KOPT-K1 (cell line): Measurements from ENCODE around the gene STAT4.
A peak's percentile ranks its signal among the peaks of the same experiment; 100 is the strongest.

Experiments used
- H3K27ac ChIP-seq: fragments of 200-600 bp; sonication (generic); 2 replicates; pipeline ENCODE4 v1.5.1; 2016; ENCODE audit warnings: antibody characterized with exemption, mild to moderate bottlenecking, low read depth, low read length; ENCODE audit not compliant: poor library complexity, severe bottlenecking
- H3K36me3 ChIP-seq: fragments of 200-600 bp; sonication (generic); 2 replicates; pipeline ENCODE4 v1.5.1; 2017; ENCODE audit warnings: antibody characterized with exemption, mild to moderate bottlenecking, low read length, moderate library complexity; ENCODE audit not compliant: insufficient read depth
- H3K9me3 ChIP-seq: fragments of 200-600 bp; sonication (generic); 2 replicates; pipeline ENCODE4 v1.5.1; 2017; ENCODE audit warnings: antibody characterized with exemption, low read length, mild to moderate bottlenecking; ENCODE audit not compliant: insufficient read depth, poor library complexity, severe bottlenecking

STAT4 gene

DNA sequence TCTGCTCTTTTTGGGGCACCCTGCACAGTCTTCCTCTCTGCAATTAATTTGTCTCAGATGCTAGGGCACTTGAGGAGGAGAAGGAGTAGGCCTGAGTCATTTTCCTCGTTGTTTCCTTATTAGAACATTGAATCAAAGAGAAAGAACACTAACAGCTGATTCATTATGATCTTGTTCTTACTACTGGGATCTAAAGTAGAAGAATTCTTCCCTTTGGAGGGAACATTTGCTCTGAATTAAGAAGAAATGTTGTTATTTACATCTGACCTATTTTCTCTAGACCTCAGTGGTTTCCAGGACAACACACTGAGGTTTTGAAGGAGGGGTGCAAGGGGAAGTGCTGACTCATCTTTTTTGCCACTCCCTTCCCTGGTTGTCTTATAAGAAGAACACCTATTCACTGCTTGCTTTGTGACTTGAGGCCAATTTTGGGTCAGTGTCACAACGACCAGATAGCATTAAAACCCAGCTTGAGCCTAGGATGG, 112.5 kb downstream of the STAT4 start:
- H3K36me3 ChIP-seq: no peaks in the 10 kb centered on the region
- H3K27ac ChIP-seq: no peak overlapping the region

DNA sequence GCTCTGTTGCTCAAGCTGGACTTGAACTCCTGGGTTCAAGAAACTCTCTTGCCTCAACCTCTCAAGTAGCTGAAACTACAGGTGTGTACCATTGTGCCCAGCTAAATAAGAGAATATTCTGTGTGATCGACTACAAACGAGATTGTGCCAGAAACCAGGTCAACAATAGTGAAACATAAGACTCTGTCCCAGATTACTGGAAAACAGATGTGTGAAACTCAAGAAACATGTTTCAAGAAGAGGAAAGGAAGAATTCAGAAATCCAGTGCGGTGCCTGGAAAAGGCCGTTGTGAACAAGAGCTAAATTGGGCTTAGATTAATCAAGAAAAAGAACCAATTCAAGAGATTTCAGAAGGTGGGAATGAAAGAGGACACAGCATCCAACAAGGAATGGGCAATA, 113.4 kb downstream of the STAT4 start:
- Histone ChIP-seq H3K9me3 (no peaks in the 10 kb centered on the region), H3K36me3 (no peaks in the 10 kb centered on the region), H3K27ac (no peak overlapping the region)

More for the DNA sequence above, 112.5 kb downstream of the STAT4 start:
- no peaks in the 10 kb centered on the region for H3K9me3 ChIP-seq

DNA sequence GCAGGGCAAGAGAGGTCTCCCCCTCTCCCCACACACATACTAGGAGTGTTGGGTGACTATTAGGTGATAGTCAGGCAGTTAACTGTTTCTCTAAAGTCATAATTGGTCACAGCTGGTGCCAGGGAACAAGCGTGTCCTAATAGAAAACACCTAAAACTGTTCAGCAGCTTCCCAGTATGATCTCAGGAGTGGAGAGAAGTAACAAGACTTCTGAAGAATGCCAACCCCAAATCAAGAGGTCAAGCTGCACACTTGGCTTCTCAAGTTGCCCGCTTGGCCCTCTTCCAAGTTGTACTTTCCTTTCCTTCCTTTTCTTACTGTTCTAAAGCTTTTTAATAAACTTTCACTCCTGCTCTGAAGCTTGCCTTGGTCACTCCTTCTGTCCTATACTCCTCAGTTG, 114.4 kb downstream of the STAT4 start:
- no peak overlapping the region for H3K27ac ChIP-seq
- no peaks in the 10 kb centered on the region for H3K9me3 ChIP-seq
- no peaks in the 10 kb centered on the region for H3K36me3 ChIP-seq

DNA sequence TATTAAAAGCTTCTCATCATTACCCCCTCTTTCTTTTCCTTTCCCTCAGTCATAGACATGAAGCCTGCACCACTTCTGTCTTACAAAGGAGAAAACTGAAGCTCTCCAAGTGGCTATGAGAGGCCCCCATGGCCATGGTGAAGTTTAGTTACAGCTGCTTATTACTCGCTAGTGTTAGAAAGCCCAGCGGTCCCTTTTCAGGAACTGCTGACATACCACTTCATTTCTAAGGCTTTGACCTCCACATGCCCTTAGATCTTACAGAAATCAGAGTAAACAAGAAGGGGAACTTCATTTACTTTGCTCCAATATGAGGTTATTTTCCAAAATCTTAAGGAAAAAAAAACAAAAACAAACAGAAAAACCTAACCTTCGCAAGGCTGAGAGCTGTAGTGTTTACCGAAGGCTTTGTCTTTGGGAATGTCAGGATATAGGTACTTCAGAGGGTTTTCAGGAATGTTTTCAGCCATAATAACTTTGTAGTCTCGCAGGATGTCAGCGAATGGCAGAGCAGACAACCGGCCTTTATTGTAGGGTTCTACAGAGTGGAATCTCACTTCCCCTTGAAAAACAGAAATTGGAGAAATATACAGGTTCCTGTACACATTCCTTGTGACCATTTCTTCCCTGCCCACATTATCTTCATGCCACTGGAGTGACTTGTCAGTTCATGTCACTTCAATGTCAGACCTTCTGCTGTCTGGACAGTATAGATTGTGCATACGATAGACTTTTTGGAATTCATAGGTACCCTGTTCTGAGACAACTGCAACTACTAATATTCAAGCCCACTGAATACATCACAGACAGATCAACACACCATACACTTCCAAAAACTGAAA, 118.0 kb downstream of the STAT4 start:
- H3K27ac ChIP-seq: no peak overlapping the region
- no peaks in the 10 kb centered on the region for H3K36me3 ChIP-seq
- H3K9me3 ChIP-seq: no peaks in the 10 kb centered on the region

DNA sequence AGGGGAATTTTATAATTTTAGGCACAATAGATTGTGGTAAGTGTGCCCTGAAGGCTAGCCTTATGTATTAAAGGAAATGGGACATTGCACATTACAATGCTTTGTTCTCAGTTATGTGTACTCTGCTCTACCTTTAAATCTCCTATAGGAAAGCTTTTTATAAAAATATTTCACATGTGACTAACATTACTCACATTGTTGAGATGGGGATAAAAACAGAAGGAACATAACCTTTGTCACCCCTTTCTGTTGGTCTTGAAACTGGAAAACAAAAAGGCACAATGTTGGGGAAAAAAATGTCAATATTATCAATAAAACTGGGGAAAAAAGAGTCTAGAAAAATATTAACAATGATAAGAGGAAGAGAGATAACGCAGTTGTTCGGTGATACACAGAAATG, 119.5 kb downstream of the STAT4 start:
- H3K9me3 ChIP-seq: no peaks in the 10 kb centered on the region
- no peak overlapping the region for H3K27ac ChIP-seq
- no peaks in the 10 kb centered on the region for H3K36me3 ChIP-seq

DNA sequence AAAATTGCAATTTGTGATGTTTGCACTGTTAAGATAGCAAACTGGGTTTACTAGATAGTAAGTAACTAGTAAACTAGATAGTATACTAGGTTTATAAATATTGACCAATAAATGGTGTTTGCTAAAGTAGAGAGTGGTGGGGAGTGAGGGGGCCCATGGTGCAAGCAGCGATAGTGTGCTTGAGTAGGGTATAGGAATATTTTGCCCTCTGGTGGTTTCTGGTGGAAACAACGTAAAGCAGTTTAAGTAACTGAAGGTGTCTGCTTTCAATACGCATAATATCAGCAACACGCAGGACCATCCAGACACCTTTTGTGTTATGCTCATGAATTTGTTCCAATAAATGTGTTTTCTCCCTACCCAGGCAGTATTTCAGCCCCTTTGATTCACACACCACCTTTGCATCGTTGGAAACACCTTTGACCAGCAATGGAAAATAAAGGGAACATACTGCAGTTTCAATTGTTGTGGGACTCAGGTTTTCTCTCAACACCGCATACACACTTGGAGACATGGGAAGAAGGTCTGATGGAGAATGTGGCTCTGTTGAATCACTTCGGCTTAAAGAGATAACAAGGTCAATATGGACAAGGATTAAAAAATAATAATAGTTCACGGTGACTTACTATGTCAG, 120.2 kb downstream of the STAT4 start:
- H3K9me3 ChIP-seq: no peaks in the 10 kb centered on the region
- no peaks in the 10 kb centered on the region for H3K36me3 ChIP-seq
- H3K27ac ChIP-seq: peak overlapping the region; percentile 59

DNA sequence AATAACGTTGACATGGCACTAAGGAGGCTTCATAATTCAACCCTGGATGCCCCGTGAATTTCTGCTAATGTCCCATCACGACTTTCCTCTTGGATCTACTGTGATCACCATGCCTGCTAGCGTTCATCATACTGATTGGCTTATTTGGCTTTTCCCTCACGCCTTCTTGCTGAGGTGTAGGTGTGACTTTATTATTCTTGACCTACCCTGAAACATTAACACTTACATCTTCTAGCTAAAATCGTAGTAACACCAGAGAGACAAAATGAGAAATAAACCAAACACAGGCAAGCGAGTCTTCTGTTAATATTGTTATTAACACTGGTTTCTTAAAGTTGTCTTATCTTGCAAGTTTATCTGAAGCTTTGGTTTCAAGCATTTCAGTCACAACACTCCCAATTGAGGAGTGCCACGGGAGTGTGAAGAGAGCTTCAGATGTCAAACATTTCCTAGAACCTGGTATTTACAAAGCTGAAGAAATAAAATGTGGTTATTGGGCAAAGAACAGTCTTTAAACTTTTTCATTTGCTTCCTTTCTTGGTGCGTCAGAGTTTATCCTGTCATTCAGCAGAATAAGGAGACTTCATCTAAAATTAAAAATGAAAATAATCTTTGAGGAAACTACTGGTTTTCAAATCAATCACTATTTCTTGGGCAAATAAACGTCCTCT, 121.4 kb downstream of the STAT4 start:
- H3K36me3 ChIP-seq: no peaks in the 10 kb centered on the region
- peak overlapping the region; percentile 59 for H3K27ac ChIP-seq
- H3K9me3 ChIP-seq: no peaks in the 10 kb centered on the region

DNA sequence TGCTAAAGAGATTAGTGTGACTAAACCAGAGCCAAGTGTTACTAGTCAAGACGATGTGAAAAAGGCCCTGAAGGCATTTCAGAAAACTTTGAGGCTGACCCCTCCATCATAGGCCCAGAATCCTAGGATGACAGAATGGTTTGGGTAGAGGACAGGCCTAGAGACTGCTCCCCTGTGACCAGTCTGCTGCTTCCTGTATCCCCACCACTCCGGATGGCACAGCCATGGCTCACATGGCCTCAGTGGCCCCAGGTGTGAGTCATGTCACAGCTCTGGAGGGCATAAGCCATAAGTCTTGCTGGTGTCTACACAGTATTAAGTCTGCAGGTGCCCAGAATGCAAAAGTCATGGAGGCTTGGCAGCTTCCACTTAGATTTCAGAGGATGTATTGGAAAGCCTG, 124.4 kb downstream of the STAT4 start:
- H3K9me3 ChIP-seq: no peaks in the 10 kb centered on the region
- peak overlapping the region; percentile 29 for H3K27ac ChIP-seq
- H3K36me3 ChIP-seq: no peaks in the 10 kb centered on the region

DNA sequence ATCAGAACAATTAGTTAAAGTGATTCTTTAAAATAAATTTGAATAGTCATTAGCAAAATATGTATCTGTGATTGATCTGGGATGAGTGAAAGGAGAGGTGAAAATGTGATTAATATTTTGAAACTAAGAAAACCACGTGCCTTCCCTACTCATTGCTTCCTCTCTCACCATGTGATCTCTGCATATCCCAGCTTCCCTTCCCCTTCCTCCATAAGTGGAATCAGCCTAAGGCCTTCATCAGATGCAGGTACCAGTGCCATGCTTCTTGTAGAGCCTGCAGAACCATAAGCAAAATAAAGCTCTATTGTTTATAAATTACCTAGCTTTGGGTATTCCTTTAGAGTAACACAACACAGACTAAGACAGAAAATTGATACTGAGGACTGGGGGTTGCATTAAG, 125.7 kb downstream of the STAT4 start:
- peak overlapping the region; percentile 98 for H3K27ac ChIP-seq
- no peaks in the 10 kb centered on the region for H3K36me3 ChIP-seq
- H3K9me3 ChIP-seq: no peaks in the 10 kb centered on the region

DNA sequence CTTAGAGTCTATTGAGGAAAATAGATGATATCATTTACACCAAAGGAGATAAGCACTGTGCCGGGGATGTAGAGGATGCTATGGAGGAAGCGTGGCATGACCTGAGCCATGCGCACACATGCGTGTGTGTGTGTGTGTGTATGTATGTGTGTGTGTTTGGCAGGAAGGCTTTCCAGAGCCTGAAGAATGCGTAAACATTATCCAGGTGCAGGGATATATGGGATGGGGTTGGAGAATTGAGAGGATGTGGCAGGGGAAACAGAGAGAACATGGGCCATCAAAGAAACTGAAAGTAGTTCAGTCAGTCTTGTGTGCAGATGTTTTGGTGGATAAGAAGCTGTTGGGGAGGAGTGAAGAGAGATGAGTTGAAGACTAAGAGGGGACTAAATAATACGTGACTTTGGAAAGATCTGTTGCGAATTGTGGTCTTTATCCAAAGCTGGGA, 127.5 kb downstream of the STAT4 start:
- no peaks in the 10 kb centered on the region for H3K9me3 ChIP-seq
- H3K36me3 ChIP-seq: no peaks in the 10 kb centered on the region
- peak overlapping the region; percentile 98 for H3K27ac ChIP-seq

DNA sequence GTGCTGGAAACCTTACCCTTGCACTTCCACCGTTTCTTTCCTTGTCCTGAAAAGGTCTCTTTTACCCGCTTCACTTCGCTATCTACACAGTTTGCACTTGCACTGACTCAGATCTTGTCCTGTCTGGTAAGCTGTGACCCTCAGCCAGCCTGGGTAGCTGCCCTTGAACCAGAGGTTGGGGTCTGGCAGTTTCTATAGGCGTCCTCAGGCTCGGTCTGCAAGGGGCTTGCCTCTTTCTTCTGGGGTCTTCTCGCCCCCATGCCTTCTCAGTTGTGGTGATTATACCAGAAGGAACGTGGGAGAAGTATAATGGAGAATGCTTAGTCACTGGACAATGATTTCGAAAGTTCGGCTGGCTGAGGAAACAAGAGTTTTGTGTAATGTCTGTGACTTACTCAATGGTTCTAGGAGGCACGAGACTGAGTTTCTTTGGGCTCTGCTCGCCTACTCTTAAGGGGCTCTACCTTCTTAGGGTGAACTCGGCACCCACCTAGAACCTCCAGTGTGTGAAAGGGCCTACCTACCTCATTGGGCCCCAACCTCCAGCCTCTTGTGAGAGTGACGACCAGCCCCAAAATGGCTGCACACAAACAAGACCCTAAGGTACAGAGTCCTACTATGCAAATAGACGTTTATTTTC, 129.9 kb downstream of the STAT4 start:
- H3K27ac ChIP-seq: peak overlapping the region; percentile 98
- no peaks in the 10 kb centered on the region for H3K9me3 ChIP-seq
- H3K36me3 ChIP-seq: no peaks in the 10 kb centered on the region

DNA sequence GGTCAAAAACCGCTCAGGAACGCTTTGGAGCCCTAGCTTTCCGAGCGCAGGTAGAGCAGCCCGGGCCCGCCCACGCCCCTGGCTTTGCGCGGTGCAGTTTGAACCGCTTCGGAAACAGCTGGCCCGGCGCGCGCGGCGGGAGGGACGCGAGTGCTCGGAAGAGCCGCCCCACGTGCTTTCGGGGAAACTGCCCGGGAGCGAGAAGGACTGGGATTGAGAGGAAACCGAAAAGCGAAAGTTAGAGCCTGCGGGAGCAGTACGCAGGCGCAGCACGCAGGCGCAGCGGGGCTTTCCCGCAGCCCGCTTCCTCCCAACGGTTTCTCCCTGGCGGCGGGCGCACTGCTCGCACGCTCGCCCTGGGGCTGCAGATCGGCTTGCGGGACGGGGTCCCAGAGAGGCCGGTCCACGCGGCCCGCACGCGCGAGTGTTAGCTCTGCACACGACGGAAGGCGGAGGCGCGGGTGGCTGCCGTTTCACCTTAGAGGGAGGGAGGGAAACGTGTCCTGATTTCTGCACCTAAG, 130.5 kb downstream of the STAT4 start:
- Histone ChIP-seq H3K36me3 (no peaks in the 10 kb centered on the region), H3K9me3 (no peaks in the 10 kb centered on the region), H3K27ac (peak overlapping the region; percentile 98)

DNA sequence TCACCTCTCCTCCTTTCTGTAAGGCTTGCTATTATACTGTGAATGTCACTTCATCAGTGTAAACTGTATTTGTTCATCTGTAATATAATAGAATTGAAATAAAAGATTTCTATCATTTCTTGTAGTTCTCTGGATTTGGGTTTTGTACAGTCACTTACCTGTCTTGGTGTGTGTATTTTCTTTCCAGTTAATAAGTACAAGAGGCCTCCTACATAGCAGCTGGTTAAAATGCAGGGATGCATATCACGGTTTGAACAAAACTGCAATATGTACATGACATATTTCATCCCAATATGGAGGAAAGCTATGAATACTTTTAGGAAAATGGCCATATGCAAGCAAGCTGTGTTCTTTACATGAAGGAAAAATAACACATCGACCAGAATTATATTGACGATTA, 131.4 kb downstream of the STAT4 start:
- Histone ChIP-seq H3K27ac (peak overlapping the region; percentile 98), H3K36me3 (no peaks in the 10 kb centered on the region), H3K9me3 (no peaks in the 10 kb centered on the region)

DNA sequence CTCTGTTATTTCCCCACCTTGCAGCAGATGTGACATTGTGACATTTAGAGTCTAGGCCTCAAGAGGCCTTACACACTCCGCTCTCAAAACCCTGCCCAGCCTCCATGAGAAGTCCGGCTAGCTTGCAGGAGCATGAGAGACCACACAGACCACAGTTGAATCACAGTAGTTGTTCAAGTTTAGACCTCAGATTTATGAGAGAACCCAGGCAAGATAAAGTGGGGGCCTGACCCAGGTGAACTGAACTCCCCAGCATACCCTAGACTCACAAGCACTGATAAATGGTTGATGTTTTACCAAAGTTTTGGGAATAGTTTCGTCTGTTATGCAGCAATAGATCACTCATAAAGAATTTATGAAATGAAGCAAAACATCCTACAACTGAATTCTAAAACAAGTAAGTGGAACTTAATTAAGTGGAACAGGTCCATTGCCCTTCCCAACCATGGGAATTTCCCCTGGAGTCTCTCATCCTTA, 132.1 kb downstream of the STAT4 start:
- Histone ChIP-seq H3K27ac (peak overlapping the region; percentile 16), H3K9me3 (no peaks in the 10 kb centered on the region)

More for the DNA sequence above, 132.1 kb downstream of the STAT4 start:
- H3K36me3 ChIP-seq: no peaks in the 10 kb centered on the region
